GM21786 (cell line): ENCODE measurements around the gene PDP2.
"Not testable (repeated sequence)": the region's sequence is repeated elsewhere in the genome, so short reads cannot be mapped to it uniquely, and the experiment has no call there.

Experiments used
- ATAC-seq: cut with Tn5 transposase; IDR thresholded peaks from one replicate; pipeline ENCODE4 v1.9.1; 2021; ENCODE audit not compliant: unreplicated experiment

PDP2 gene

DNA sequence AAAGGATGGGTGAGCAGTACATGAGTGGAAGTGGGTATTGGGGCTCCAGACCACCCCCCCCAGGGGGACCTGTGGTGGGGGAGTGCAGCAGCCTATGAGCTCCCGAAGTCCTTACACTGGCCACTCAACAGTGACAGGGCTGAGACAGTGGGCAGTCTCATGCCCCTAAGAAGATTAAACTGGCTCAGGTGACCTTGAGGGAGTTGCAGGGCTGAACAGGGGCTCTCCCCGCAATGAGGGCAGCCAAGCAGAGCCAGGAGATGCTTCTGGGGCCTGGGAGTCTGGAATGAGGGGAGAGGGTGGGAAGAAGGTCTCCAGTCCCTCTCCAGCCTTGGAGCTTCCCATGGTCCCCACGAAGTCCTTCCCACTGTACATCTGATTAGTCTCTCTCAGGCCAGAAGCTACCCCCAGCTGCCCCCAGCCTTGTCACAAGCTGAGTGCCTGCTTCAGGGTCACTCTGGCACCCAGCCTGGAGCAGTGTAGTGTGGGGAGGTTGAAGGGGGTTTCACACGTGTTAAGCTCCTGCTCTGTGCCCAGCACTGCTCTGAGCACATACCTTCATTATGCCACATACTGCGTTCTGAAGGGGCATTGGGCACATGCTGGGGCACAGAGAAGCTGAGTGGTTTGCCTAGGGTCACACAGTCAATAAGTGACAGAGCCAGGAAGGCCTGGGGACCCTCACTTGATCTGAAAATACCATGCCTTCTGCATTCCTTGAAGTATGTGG, 39.4 kb downstream of the PDP2 start:
- no peak for ATAC-seq

DNA sequence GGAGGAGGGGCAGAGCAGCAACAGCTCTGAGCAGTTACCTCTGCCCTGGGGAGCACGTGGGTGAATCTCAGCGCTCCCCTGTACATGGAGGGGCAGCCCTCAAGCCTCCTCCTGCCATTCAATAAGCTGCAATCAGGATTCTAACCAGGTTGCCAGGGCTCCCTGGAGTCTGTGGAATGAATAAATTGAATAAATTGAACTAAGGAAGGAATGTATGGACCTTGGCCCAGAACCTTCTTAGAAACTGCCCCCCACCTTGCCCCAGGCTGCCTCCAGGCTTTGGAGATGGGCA, 39.9 kb downstream of the PDP2 start:
- no peak for ATAC-seq

DNA sequence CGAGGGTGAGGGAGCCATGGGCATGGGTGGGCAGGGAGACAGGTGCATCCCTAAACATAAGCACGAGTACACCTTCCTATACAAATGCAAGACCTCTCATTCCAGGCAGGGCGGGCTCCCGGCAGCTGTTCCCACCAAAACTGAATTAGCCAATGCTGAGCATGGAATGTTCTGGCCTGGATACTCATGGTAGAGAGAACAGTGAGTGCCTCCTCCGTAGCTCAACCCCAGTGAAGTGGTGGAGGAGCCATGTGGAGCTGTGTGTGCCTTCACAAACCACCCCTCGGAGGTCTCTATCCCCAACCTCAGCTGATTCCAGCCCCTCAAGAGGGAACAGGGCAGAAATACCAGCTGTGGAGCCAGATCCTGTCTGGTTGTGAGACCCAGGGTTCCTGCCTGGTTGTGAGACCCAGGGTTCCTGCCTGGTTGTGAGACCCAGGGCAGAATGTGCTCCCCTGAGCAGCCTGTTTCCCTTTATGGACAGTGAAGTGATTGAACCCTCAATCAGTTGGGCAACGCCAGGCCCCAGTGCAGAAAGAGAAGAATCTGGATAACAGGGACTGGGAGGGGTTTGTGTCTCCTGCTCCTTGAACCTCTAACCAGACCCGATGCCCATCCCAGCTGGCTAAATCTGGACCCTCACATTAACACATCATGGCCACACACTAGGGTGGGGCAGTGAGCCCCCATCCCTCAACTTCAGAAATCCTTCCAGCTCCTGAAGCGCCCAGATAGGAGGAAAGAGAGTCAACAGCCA, 40.8 kb downstream of the PDP2 start:
- ATAC-seq, result no peak

DNA sequence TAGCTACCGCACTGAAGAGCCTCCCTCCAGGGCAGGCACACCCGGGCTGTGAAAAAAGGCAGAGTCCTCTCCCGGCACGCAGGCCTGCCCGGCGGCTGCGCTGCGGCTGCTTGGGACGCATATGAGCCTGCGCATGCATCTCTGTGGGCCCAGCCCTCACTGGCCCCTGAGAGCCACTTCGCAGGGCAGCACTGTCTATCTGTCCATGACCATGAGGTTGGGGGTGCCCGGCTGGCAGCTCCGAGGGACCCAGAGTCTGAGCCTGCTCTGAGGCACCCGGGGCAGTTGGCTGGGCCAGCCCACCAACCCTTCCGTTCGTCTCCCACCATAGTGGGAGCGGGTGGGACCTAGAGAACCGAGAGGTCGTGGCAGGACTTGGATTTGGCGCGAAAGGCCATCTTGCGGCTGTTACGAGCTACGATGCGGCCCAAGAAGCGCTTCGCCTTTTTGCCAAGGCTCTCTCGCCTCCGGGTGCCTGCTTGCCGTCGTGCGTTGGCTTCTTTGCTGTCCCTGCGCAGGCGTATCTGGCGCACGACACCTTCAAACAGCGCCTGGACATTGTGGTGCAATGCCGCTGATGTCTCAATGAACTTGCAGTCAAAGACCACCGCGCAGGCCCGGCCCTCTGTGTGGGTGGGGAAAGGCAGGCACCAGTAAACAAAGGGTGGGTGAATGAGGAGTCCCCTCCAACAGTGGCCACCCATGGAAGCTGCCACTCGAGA, 41.6 kb downstream of the PDP2 start:
- no peak for ATAC-seq

DNA sequence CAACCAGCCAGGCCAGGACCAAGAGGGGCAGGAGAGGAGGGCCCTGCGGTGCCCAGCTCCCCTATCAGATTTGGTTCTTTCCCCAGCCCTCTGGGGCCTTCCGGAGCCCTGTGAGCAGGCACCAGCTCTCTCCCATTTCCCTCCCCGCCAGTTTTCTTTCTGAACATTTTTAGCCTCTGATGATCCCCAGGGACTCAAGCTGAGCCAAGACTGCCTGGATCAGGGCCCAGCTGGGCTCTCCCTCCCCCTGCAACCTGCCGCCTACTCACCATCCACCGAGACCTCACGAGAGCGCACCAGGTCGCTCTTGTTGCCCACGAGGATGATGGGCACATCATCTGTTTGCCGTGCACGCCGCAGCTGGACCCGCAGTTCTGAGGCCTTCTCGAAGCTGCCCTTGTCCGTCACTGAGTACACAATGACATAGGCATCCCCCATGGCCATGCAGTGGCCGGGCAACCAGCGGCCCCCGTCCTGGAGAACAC, 43.0 kb downstream of the PDP2 start:
- ATAC-seq, result no peak

DNA sequence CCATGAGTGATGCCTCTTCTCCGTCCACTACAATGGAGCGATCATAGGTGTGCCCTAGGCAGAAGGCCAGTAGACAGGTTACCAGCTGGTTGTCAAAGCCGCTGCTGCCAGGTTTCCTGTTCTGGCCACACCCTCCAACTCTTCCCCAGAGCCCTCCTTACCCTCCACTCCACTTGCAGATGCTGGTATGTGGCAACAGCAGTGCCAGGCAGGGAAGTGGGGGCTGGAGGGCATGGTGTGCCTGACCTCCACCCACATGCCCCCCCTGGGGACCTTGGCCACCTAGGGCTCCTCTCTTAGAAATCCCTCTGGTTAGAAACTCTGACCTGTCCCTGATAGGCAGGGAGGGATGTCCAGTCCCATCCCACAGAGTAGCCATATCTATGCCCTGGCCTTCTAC, 43.6 kb downstream of the PDP2 start:
- no peak for ATAC-seq

DNA sequence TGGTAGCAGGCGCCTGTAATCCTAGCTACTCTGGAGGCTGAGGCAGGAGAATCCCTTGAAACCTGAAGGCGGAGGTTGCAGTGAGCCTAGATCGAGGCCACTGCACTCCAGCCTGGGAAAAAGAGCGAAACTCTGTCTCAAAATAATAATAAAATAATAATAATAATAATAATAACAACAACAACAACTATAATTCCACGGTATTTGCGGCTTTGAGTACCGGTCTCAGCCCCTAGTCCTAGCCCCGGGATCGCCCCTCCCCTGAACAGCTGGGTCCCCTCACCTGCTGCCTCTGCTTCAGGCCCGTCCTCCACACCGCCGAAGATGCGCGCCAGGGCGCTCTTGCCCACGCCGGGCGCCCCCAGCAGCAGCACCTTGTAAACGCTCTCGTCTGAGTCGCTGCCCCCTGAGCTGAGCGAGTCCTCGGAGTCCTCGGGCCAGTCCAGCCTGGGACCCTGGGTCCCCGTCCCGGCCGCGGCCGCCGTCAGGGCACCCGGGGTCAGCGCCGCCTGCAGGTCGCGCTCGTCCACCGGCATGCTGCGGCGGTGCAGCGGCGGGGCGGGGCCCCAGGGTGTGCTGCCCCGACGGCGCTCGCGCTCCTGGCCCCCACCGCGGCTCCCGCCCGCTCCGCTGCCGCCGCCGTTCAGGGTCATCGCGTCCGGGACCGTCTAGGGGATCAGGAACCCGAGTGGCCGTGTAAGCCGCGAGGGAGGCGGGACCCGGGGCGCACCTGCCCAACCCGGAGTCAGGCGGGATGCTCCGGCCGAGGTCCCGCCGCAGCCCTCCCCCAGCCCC, 44.4 kb downstream of the PDP2 start:
- ATAC-seq, result no peak

DNA sequence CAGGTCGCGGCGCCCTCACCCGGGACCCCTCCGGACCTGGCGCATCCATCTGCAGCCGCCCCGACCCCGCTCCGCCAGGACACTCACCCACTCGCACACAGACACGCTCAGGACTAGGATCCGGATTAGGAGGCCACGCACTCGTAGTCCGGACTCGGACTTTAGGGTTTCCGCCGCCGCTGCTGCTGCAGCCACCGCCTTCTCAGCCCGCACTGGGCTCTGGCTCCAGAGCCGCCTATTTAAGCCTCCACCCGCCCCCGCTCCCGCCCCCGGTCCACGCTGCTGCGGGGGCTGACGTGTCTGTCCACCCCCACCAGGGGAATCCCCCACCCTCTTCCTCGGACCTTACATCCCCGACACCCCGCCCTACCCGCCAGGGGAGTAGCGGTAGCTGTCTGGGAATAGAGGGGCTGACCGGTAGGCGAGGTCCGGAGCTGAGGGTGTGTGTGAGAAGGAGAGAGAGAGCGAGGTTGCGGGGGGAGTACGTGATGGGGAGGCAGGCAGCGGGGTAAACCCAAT, 45.1 kb downstream of the PDP2 start, which contains the start of gene RRAD:
Gene RRAD (minus strand): TSS at position 214 of the 519 bp plus-strand sequence. CDS start 356 bp downstream, outside the sequence.
- ATAC-seq, result no peak

DNA sequence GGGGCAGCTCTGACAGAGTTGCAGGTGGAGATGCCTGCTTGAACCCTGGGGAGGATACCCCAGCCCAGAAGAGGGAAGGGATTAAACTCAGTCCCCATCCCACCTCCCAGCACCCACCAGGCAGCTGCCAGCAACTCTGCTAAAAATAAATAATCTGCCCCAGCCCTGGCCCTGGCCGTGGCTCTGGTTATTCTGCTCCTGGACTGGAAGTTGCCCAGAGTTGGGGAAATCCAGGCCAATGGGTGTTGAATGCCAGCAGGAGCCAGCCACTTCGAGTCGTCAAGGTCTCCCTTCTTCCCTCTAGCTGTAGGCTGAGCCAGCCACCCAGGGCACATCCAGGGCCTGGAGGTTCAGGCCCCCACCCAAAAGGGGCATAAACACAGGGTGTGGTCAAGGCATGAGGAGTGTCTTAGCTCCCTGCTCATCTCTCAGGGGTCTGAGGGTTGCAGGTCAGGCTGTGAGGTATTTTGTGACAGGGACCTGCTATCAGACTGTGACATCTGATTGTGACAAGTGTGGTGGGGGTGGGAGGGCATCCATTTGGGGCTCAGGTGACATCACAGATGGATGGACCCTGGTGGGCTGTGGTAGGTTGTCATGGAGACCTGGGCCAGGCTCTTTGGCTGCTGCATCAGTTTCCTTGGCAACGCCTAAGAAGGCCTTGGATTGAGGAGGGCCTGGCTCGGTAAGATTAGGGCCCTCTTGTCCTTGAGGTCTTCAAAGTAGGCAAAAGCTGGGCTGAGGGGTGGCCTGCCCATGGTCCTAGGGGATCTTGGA, 46.0 kb downstream of the PDP2 start:
- ATAC-seq, result no peak

DNA sequence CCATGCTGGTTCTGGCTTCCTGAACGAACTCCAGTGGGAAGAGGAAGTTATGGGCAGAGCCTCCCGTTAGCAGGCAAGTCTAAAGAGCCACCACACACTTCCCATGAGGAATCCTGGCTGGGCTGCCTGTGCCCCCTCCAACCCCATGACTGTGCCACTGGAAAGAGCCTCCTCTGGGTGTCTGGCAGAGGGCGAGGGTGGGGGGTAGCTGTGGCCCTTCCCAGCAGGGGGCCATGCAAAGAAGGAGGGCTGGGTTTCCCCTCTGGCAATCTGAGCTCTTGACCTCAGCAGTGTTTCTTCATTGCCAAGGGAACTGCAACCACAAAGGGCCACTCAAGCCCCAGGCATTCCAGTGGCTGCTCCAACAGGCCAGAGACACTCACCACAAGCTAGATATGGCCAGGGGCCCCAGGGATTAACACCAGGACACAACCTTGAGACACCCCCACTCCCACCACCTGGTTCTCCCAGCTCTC, 46.7 kb downstream of the PDP2 start:
- ATAC-seq, result no peak

DNA sequence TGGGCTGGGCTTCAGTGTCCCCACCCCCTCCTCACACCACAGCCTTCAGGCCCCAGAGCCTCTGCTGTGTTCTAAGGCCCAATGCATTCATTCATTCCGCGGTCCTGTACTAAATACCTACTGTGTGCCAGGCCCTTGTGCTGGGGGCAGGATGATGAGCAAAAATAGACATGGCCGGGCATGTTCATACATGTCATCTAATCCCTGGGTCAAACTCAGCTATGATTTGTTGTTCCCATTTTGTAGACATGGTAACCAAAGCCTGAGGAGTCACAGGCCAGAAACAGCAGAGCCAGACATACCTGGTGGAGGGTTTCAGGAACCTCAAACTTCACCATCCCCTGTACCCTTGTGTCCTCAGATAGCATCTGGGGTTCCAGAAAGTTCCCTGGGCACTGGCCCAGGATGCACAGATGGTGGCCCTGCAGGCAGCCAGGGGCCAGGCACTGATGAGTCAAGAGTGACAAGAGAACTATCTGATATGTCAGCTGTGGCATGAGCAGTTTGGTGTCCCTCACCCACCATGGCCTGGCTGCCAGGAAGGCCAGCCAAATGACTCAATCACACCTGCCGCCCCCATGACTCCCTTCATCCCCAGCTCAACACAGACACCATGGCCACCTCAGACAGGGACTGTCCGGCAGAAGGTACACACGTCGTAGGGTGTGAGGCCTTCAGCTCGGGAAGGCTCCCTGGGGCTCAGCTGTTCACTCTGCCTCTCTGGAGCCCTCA, 47.8 kb downstream of the PDP2 start:
- ATAC-seq, result no peak

DNA sequence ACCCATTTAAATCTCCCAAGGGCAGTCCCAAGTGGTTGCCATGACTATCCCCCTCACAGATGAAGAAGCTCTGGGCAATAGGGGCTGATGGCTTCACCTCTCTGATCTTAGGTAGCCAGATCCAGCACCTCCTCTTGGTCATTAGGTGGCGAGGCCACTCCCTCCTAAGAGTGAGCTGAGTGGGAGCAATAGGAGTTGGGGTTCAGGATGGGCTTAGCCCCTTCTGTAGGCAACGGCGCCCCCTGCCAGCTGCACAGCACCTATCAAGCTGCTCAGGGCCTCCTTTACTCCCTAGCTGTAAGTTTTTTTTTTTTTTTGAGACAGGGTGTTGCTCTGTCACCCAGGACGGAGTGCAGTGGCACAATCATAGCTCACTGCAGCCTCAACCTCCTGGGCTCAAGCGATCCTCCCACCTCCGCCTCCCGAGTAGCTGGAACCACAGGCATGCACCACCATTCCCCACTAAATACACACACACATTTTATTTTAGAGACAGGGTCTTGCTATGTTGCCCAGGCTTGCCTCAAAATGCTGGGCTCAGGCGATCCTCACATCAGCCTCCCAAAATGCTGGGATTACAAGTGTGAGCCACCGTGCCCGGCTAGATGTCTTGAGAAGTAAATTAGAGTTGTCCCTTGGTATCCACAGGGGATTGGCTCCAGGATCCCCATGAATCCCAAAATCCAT, 48.5 kb downstream of the PDP2 start:
- no peak for ATAC-seq

DNA sequence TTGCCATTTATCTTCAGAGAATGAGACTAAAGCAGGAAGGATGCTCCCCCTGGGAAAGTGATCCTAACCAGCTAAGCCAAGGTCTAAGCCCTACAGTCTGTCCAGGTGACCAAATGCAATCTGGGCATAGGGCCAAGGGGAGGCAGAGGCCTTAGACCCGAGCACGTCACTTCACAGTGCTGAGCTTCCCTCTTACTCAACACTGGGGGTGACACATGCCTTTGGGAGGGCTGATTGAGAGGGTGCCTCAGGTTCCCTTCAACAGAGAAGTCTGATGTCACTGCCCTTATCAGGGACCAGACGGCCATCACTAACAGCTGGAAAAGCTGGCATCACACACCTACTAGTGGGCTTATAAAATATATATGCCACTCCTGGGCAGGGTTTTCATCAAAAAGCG, 49.9 kb downstream of the PDP2 start:
- no peak for ATAC-seq

DNA sequence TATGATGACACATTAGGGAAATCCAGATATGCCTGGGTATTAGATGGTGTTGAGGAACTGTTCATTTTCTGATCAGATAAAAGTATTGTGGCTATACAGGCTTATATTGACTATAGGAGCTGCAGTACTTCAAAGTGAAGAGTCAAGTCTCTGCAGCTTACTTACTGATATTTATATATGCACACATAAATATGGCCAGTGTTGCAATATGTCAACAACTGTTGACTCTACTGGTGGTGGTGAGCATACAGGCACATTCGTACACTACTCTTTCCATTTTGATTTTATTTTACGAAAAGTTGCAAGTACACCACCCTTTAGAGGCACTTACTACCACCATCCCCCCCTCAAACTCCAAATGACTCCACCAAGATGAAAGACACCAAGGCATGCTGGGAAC, 51.4 kb downstream of the PDP2 start:
- no peak for ATAC-seq

DNA sequence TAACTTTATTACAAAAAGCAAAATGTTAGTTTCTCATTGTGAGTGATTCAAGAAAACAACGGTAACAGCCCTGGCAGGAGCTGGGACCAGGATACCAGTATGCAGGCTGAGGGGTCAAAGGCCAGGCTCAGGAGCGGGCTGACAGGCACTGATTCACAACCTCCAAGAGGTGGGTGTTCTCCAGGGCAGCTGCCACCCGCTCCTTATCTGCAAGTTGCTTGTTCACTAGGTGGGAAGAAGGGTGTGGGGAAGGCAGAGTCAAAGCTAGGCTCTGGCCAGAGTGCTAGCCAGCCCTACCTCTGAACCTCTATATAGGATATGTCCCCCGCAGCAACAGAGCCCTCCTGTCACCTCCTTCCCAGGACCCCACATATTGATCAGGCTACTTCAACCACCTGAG, 51.8 kb downstream of the PDP2 start:
- ATAC-seq, result no peak

DNA sequence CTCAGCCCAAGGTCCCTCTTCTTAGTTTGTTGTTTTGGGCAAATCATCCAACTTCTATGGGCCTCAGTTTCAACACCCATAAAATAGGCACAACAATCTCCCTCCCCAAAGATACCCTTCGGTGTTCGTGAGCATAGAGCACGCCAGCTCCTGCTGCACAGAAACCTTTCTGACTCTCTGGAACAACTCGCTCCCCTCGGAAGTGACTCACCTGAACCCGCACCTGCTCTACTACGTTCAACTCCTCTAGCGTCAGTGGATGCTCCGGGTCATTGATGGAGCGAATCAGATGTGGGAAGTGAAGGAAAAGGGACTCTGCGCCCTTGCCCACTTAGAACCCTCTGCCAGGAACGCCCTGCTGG, 53.4 kb downstream of the PDP2 start:
- ATAC-seq, result peak; percentile 4

DNA sequence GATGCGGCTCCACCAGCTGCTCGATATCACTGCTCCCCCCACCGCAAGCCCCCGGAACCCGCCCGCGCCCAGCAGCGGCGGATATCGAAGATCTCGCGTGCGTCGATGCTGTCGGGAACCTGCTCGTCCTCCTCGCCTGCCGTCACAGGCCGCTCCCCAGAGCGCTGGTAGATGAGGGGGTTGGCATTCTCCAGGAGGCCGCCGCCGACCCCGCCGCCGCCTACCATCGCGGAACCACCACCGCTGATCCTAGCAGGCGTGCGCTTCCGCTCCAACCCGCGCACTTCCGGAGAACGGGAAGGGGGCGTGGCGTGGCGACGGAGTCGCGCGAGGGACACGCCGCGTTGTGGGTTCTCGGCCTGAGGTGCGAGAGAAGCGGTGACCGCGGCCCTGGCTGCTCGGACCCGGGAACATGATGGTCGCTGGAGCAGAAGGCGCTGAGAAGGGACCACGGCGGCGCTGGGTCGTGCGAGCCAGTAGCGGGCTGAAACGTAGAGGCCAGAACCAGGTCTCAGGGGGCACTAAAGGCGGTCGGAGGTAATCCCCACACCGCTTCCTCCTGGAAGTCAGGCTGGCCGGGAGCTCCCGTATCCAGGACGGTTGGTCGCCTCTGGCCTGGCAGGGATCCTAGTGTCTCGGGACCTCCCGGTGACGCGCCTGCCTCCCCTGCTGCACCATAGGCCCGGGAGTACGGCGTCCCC, 54.0 kb downstream of the PDP2 start, which contains the start of gene CIAO2B:
Gene CIAO2B (minus strand): TSS at position 265 of the 701 bp plus-strand sequence. CDS start 38 bp downstream, at position 227.
- ATAC-seq, result peak; percentile 77

DNA sequence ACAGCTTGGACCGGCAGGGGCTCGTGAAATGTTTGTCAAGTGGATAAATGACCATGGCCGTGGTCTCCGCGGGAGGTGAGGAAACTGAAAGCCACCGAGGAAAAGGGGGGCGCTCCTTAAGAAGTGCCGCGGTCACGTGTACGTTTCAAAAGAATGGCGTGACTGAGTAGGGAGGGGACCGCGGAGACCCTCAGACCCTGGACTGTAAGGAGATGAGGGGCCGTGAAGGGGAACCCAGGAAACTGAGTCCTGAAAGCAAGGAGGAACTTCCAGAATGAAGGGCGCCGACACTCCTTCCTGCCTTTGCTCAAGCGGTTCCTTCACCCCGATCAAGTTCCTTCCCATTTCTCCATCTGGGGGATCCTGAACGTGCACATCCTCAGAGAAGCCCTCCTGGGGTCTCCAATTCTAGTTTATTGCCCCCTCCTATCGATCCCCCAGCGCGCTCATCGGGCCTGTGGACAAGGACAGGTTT, 54.6 kb downstream of the PDP2 start:
- not testable (repeated sequence) for ATAC-seq
